Lower leg skin (tissue), 4 donors: ENCODE data around the gene WDFY4. TPM values are rescaled to one million over a fixed set of nuclear protein-coding genes. Genes with fewer than 3 reads are reported as not detected.
A peak's percentile ranks its signal among the peaks of the same experiment; 100 is the strongest.

Source experiments
- DNase-seq, 2 donors: peaks; one replicate each; pipeline ENCODE4 v3.0.0-alpha.2; 2019; ENCODE audit warnings: low spot score in 2 of 2
- H3K4me3 ChIP-seq: fragments of 200-600 bp; sonication (generic); 2 replicates; pipeline ENCODE4 v1.5.1; 2017; ENCODE audit warnings: mild to moderate bottlenecking, low read depth; ENCODE audit not compliant: poor library complexity, severe bottlenecking
- POLR2A ChIP-seq, 2 donors: fragments of 450-650 bp; IDR thresholded peaks; one replicate each; pipeline ENCODE4 v1.6.1; 2016 to 2017; ENCODE audit warnings: antibody characterized with exemption in 2 of 2, mild to moderate bottlenecking in 1 of 2, moderate library complexity in 1 of 2
- WGBS, 2 donors: methylation state at CpG; one replicate each; pipeline ENCODE4 v1.1.5; 2018; 5-methylcytosine and 5-hydroxymethylcytosine counted together
- intact Hi-C: fragments of 100-400 bp; cut with DNase I; formaldehyde crosslinking; loops from one replicate; pipeline ENCODE4 v1.15.0; 2023; ENCODE audit warnings: low total_unique reads
- total RNA-seq, 4 donors: library from RNA; depleted of rRNA; stranded (reverse); fragments of >200 nt; gene quantifications; one replicate each; pipeline ENCODE4 v1.1.0, GENCODE V29; 2016
- TF ChIP-seq, protein P1 (sequence below), 3 donors: fragments of 450-650 bp; IDR thresholded peaks; one replicate each; pipeline ENCODE4 v1.5.1; 2016; ENCODE audit warnings: antibody characterized with exemption in 3 of 3, mild to moderate bottlenecking in 3 of 3, moderate library complexity in 2 of 3

Gene WDFY4
- total RNA-seq, 4 donors from 2014 or later = 0.91 to 4.2 (median 1.1) TPM

DNA sequence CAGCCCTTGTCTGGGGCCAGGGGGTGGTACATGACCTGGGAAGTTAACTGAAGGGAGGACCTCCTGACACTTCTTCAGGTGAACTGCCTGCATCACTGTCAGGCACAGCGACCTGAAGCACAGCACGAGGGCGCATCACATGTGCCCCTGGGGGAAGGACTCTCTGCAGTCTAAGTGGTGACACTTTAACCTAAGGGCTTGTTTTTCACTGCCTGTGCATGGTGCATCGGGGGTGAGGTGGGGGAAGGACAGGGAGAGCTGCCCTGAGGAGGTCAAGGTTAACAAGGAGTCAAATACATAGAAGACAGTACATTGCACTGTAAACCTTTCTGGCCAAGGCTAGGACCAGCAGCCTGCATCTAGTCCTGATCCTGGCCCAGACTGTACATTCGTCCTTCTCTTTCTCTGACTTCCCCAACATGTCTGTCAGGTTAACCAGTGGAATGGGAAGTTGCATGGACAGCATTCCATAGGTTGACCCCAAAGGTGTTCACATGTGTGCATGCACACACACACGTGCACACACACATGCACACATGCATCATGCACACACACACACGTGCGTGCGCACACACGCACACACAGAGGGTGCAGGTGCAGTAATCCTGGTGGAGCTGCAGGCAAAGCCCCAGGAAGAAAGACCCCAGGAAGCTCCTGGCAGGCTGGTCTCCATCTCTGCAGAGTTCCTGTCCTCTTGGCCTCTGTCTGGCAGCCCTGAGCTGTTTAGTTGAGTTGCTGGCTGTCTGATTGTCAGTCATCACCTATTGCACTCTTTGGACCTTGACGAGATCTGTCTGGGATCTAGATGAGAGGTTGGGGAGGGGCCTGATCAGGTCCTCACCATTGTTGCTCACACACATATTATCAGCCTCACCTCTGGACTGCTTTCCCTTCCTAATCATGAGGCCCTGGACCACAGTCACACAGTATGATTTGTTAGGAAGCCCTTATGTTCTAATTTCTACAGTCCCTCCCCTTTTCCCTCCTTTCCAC is 37.8 kb downstream of the WDFY4 start:
- WGBS, 2 donors = 71 to 82% methylated on average over 11 of the region's 11 CpGs
- no peak overlapping the region for H3K4me3 ChIP-seq
- peak in 1 of 2 donors; percentile 37 for DNase-seq
- TF ChIP-seq POLR2A (IDR thresholded peaks at IDR 0.05) = no peak
- TF ChIP-seq, protein P1, sequence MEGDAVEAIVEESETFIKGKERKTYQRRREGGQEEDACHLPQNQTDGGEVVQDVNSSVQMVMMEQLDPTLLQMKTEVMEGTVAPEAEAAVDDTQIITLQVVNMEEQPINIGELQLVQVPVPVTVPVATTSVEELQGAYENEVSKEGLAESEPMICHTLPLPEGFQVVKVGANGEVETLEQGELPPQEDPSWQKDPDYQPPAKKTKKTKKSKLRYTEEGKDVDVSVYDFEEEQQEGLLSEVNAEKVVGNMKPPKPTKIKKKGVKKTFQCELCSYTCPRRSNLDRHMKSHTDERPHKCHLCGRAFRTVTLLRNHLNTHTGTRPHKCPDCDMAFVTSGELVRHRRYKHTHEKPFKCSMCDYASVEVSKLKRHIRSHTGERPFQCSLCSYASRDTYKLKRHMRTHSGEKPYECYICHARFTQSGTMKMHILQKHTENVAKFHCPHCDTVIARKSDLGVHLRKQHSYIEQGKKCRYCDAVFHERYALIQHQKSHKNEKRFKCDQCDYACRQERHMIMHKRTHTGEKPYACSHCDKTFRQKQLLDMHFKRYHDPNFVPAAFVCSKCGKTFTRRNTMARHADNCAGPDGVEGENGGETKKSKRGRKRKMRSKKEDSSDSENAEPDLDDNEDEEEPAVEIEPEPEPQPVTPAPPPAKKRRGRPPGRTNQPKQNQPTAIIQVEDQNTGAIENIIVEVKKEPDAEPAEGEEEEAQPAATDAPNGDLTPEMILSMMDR (IDR thresholded peaks at IDR 0.05) = no peak
- intact Hi-C loops = no loop called here

DNA sequence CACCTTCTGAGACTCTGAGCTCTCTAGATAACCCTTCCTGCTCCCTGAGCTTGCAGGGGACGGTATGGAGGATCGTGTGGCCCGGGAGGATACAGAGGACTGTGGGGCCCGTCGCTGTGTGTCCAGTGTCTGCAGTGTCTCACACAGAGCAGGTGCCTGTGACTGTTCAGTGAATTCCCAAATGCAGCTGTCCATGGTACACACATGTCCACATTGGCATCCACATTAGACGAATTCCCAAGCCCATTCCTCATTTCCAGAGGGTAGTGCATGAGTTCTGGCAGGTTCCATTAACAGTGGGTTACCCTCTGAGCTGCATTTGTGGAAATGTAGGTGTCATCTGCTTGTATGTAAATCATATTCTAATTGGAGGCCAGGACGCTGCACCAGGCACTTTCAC is 39.5 kb downstream of the WDFY4 start:
- DNase-seq = peak in 1 of 2 donors; percentile 64
- intact Hi-C loops = no loop called here
- WGBS, 2 donors = 68 to 76% methylated on average over 7 of the region's 7 CpGs
- no peak overlapping the region for H3K4me3 ChIP-seq
- no peak for TF ChIP-seq POLR2A (IDR thresholded peaks at IDR 0.05)
- TF ChIP-seq, protein P1 (IDR thresholded peaks at IDR 0.05) = no peak

DNA sequence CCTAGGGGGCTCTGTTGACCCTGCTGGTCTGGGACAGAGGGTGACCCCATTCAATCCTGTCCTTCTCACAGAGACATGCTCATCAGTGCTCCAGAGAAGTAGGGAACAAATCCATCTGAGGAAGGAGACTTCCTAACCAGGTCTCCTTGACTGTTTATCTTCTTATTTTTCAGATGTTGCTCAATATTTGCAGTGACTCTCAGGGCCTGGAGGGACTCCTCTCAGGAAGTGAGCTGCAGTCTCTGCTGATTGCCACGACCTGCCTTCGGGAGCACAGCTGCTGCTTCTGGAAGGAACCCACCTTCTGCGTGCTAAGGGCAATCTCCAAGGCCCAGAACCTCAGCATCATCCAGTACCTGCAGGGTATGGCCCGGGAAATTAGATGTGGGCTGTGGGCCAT is 41.0 kb downstream of the WDFY4 start:
- WGBS, 2 donors = 23 to 62% methylated on average over 4 of the region's 4 CpGs
- DNase-seq = peak in 1 of 2 donors; percentile 74
- H3K4me3 ChIP-seq = no peak overlapping the region
- intact Hi-C loops = no loop called here
- TF ChIP-seq POLR2A (IDR thresholded peaks at IDR 0.05) = no peak
- TF ChIP-seq, protein P1 (IDR thresholded peaks at IDR 0.05) = no peak

DNA sequence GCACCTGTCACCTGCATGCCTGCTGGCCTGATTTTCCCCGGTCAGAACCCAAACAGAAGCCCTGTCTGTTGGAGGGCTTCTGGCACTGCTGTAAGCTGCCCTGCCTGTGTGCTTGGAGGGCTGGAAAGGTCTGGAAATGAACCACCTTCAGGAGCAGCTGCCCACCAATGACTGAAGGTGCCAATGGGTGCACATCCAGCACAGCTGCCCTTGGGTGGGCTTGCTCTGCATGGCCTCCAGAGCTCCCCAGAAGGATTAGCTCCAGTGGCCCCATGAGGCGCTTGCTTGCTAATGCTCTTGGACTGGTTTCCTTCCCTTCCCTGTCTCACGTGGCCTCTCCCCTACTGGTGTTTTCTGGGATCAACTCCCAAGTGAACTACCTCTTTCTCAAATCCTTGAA is 43.2 kb downstream of the WDFY4 start:
- TF ChIP-seq POLR2A (IDR thresholded peaks at IDR 0.05) = no peak
- TF ChIP-seq, protein P1 (IDR thresholded peaks at IDR 0.05) = no peak
- intact Hi-C loops = no loop called here
- DNase-seq = peak in 1 of 2 donors; percentile 67
- no peak overlapping the region for H3K4me3 ChIP-seq
- WGBS, 2 donors = 72 to 82% methylated on average over 3 of the region's 3 CpGs

DNA sequence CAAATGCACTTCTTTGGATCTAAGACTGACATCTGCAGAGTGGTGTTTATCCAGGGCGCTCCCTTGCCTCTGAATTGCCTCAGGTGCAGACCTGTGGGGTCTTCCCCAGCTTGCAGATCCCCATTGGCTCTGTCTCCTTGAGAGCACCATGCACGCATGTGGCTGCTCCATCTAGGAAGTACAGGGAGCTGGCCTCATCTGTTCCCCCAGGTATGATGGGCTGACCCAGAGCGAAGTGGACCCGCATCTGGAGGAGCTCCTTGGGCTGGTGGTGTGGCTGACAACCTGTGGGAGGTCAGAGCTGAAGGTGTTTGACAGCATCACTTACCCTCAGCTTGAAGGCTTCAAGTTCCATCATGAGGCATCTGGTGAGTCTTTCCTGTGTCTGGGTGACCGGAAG is 44.5 kb downstream of the WDFY4 start:
- no peak overlapping the region for H3K4me3 ChIP-seq
- 84 to 94% methylated on average over 3 to 5 of the region's 5 CpGs for WGBS, 2 donors
- intact Hi-C loops = no loop called here
- TF ChIP-seq POLR2A (IDR thresholded peaks at IDR 0.05) = no peak
- TF ChIP-seq, protein P1 (IDR thresholded peaks at IDR 0.05) = no peak
- DNase-seq = peak in 1 of 2 donors; percentile 50
